Mesenchymal stem cell (in vitro differentiated cells and primary cell): Measurements from ENCODE around the gene CHRM5.

Experiments used
- DNase-seq: peaks from one replicate; pipeline ENCODE4 v3.0.0-alpha.2; 2013
- H2AFZ ChIP-seq: one replicate; pipeline ENCODE4 v1.6.1; 2013; ENCODE audit warnings: low read depth, mild to moderate bottlenecking, control low read depth, inconsistent platforms, low read length, moderate library complexity
- H2AK5ac ChIP-seq: 2 replicates; pipeline ENCODE4 v1.6.1; 2013; ENCODE audit warnings: low read length, moderate library complexity, mild to moderate bottlenecking, inconsistent platforms; ENCODE audit not compliant: severe bottlenecking
- H2BK120ac ChIP-seq: one replicate; pipeline ENCODE4 v1.6.1; 2013; ENCODE audit warnings: low read depth, mild to moderate bottlenecking, inconsistent platforms, low read length, moderate library complexity
- H2BK12ac ChIP-seq, 2 experiments: one replicate each; pipeline ENCODE4 v1.6.1; 2013; ENCODE audit warnings: inconsistent platforms in 2 of 2, low read length in 2 of 2, mild to moderate bottlenecking in 2 of 2, moderate library complexity in 2 of 2, control low read depth in 1 of 2
- H2BK15ac ChIP-seq: one replicate; pipeline ENCODE4 v1.6.1; 2013; ENCODE audit warnings: mild to moderate bottlenecking, low read depth, inconsistent platforms; ENCODE audit not compliant: poor library complexity, severe bottlenecking
- H2BK5ac ChIP-seq: 2 replicates; pipeline ENCODE4 v1.6.1; 2013; ENCODE audit warnings: low read depth, mild to moderate bottlenecking, low read length, control low read depth, inconsistent platforms; ENCODE audit not compliant: poor library complexity, severe bottlenecking
- H3K14ac ChIP-seq, 2 experiments: one replicate each; pipeline ENCODE4 v1.6.1; 2013; ENCODE audit warnings: inconsistent platforms in 2 of 2, low read length in 2 of 2, control low read depth in 1 of 2, mild to moderate bottlenecking in 1 of 2, moderate library complexity in 1 of 2
- H3K18ac ChIP-seq, 2 experiments: one replicate each; pipeline ENCODE4 v1.6.1; 2013; ENCODE audit warnings: inconsistent platforms in 2 of 2, low read length in 2 of 2, control low read depth in 1 of 2, low read depth in 1 of 2, mild to moderate bottlenecking in 1 of 2
- H3K23ac ChIP-seq, 2 experiments: one replicate each; pipeline ENCODE4 v1.6.1; 2013; ENCODE audit warnings: inconsistent platforms in 2 of 2, low read length in 2 of 2, mild to moderate bottlenecking in 2 of 2, moderate library complexity in 2 of 2, control low read depth in 1 of 2
- H3K27ac ChIP-seq: 2 replicates; pipeline ENCODE4 v1.5.1; 2013; ENCODE audit warnings: mild to moderate bottlenecking, moderate library complexity, low read length, control low read depth, inconsistent platforms; ENCODE audit not compliant: poor library complexity, severe bottlenecking
- H3K27me3 ChIP-seq, 2 experiments: 2 replicates each; pipeline versions ENCODE4 v1.6.1 to v1.7.0; 2013; ENCODE audit warnings: low read length in 2 of 2, mild to moderate bottlenecking in 2 of 2, moderate library complexity in 2 of 2, control low read depth in 1 of 2, inconsistent platforms in 1 of 2; ENCODE audit not compliant: control insufficient read depth in 1 of 2, insufficient read depth in 1 of 2
- H3K36me3 ChIP-seq, 2 experiments: 2 replicates each; pipeline versions ENCODE4 v1.6.1 to v1.7.0; 2013; ENCODE audit warnings: low read length in 2 of 2, control low read depth in 1 of 2, inconsistent platforms in 1 of 2, low read depth in 1 of 2, mild to moderate bottlenecking in 1 of 2; ENCODE audit not compliant: insufficient read depth in 2 of 2, control insufficient read depth in 1 of 2
- H3K4ac ChIP-seq, 2 experiments: one replicate each; pipeline ENCODE4 v1.6.1; 2013; ENCODE audit warnings: inconsistent platforms in 2 of 2, low read length in 2 of 2, mild to moderate bottlenecking in 2 of 2, moderate library complexity in 2 of 2, control low read depth in 1 of 2, low read depth in 1 of 2
- H3K4me1 ChIP-seq: 2 replicates; pipeline ENCODE4 v1.6.1; 2013; ENCODE audit warnings: low read depth, low read length, control low read depth; ENCODE audit not compliant: control insufficient read depth, insufficient read depth
- H3K4me2 ChIP-seq: 2 replicates; pipeline ENCODE4 v1.6.1; 2013; ENCODE audit warnings: low read length, mild to moderate bottlenecking, inconsistent platforms; ENCODE audit not compliant: poor library complexity, severe bottlenecking
- H3K4me3 ChIP-seq, 2 experiments: 2 replicates each; pipeline versions ENCODE4 v1.5.1 to v1.7.0; 2013; ENCODE audit warnings: low read length in 2 of 2, mild to moderate bottlenecking in 2 of 2, control low read depth in 1 of 2, low read depth in 1 of 2; ENCODE audit not compliant: insufficient read depth in 1 of 2
- H3K79me1 ChIP-seq: replicated peaks from 2 replicates; pipeline ENCODE4 v1.6.1; 2013; ENCODE audit warnings: mild to moderate bottlenecking, control low read depth, low read length, inconsistent platforms; ENCODE audit not compliant: poor library complexity, severe bottlenecking
- H3K9ac ChIP-seq: 2 replicates; pipeline ENCODE4 v1.7.0; 2013; ENCODE audit warnings: mild to moderate bottlenecking, low read length, moderate library complexity
- H3K9me3 ChIP-seq: 2 replicates; pipeline ENCODE4 v1.7.0; 2013; ENCODE audit warnings: mild to moderate bottlenecking, low read length; ENCODE audit not compliant: control insufficient read depth
- H4K8ac ChIP-seq: one replicate; pipeline ENCODE4 v1.6.1; 2013; ENCODE audit warnings: inconsistent platforms, mild to moderate bottlenecking, low read length, moderate library complexity
- H4K91ac ChIP-seq: one replicate; pipeline ENCODE4 v1.6.1; 2013; ENCODE audit warnings: mild to moderate bottlenecking, low read length, inconsistent platforms
- WGBS: methylation state at CpG from one replicate; pipeline ENCODE4 v1.1.7; 2013; ENCODE audit warnings: mixed read lengths; 5-methylcytosine and 5-hydroxymethylcytosine counted together

CHRM5 gene

GRCh38 chr15:34079904-34080303, 111.6 kb downstream of the CHRM5 start:
- Histone ChIP-seq H2BK120ac (no peak overlapping the region), H2BK12ac (no peak overlapping the region), H3K27me3 (no peaks in the 10 kb centered on the region), H3K14ac (no peak overlapping the region), H3K79me1 (no peaks in the 10 kb centered on the region), H3K9ac (no peak overlapping the region), H3K36me3 (peaks cover 3 to 18% of the 10 kb centered on the region in 2 experiments), H3K27ac (no peak overlapping the region), H3K9me3 (no peaks in the 10 kb centered on the region), H3K4me2 (no peak overlapping the region), H3K4me3 (no peak overlapping the region), H3K23ac (no peak overlapping the region), H3K4ac (no peak overlapping the region), H2BK5ac (no peak overlapping the region), H2AFZ (no peak overlapping the region), H3K18ac (no peak overlapping the region), H4K91ac (no peak overlapping the region), H3K4me1 (no peaks in the 10 kb centered on the region), H4K8ac (no peak overlapping the region), H2BK15ac (no peak overlapping the region), H2AK5ac (no peak overlapping the region)
- no peak for DNase-seq
- 88% methylated on average over 2 of the region's 4 CpGs for WGBS

DNA sequence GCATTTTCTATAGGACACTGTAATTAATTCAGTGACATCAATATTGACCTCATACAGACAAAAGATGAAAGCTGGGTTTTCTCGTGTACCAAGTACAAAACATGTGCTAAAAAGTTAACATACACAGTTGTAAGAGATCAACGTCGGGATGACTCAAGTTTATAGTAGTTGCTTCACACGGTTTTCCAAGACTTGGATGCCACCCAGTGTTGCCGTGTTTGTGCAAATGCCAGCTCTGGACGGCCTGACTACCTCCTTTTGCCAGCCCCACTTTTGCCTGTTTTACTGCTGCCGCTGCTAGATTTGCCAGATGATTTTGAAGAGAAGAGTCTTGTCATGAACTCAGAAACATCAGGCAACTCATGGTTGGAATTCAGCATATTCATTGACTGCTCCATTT, 115.8 kb downstream of the CHRM5 start:
- H3K36me3 ChIP-seq = peaks cover 14 to 52% of the 10 kb centered on the region in 2 experiments
- H3K14ac ChIP-seq = no peak overlapping the region
- H2BK120ac ChIP-seq = no peak overlapping the region
- H4K91ac ChIP-seq = no peak overlapping the region
- no peak overlapping the region for H3K4me3 ChIP-seq
- no peak for DNase-seq
- H3K79me1 ChIP-seq = peaks cover 12% of the 10 kb centered on the region
- H3K4me1 ChIP-seq = no peaks in the 10 kb centered on the region
- no peaks in the 10 kb centered on the region for H3K9me3 ChIP-seq
- no peak overlapping the region for H3K27ac ChIP-seq
- H2BK12ac ChIP-seq = no peak overlapping the region
- no peak overlapping the region for H3K23ac ChIP-seq
- H2AK5ac ChIP-seq = no peak overlapping the region
- H2BK5ac ChIP-seq = no peak overlapping the region
- H3K4ac ChIP-seq = no peak overlapping the region
- no peak overlapping the region for H2BK15ac ChIP-seq
- no peaks in the 10 kb centered on the region for H3K27me3 ChIP-seq
- no peak overlapping the region for H2AFZ ChIP-seq
- no peak overlapping the region for H3K18ac ChIP-seq
- no peak overlapping the region for H3K4me2 ChIP-seq
- 93% methylated on average over 7 of the region's 7 CpGs for WGBS
- no peak overlapping the region for H3K9ac ChIP-seq
- no peak overlapping the region for H4K8ac ChIP-seq

- DNase-seq = no peak
- Histone ChIP-seq H3K36me3 (peaks cover 14 to 67% of the 10 kb centered on the region in 2 experiments), H2BK120ac (no peak overlapping the region), H3K23ac (no peak overlapping the region), H3K14ac (no peak overlapping the region), H4K8ac (no peak overlapping the region), H2BK15ac (no peak overlapping the region), H3K4me2 (no peak overlapping the region), H2BK5ac (no peak overlapping the region), H4K91ac (no peak overlapping the region), H3K4me3 (no peak overlapping the region), H3K27me3 (no peaks in the 10 kb centered on the region), H3K27ac (no peak overlapping the region), H3K79me1 (peaks cover 12% of the 10 kb centered on the region), H3K4me1 (no peaks in the 10 kb centered on the region), H3K4ac (no peak overlapping the region), H2BK12ac (no peak overlapping the region), H3K18ac (no peak overlapping the region), H3K9me3 (no peaks in the 10 kb centered on the region), H2AK5ac (no peak overlapping the region), H2AFZ (no peak overlapping the region), H3K9ac (no peak overlapping the region)
- WGBS = 100% methylated on average over 2 of the region's 2 CpGs
Measured at GRCh38 chr15:34085746-34086145, 117.4 kb downstream of the CHRM5 start.

DNA sequence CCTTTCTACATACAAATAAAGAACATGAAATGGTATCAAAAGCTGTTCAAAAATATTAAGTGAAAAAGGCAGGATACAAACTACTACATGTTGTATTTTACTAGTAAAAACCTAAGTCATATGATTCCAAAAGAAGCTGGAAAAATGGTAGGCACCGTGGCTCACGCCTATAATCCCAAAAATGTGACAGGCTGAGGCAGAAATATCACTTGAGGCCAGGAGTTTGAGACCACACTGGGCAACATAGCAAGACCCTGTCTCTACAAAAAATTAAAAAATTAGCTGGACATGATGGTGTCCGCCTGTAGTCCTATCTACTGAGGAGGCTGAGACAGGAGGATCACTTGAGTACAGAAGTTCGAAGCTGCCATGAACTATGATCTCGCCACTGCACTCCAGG, 131.6 kb downstream of the CHRM5 start:
- H3K27me3 ChIP-seq = no peaks in the 10 kb centered on the region

More for the DNA sequence above, 131.6 kb downstream of the CHRM5 start:
- Histone ChIP-seq H3K4me1 (peaks cover 2% of the 10 kb centered on the region), H3K4me3 (peak overlapping the region in 1 of 2 experiments; percentile 100), H4K91ac (no peak overlapping the region), H4K8ac (no peak overlapping the region), H2BK12ac (no peak overlapping the region), H2BK15ac (no peak overlapping the region), H3K4ac (no peak overlapping the region), H3K36me3 (peaks cover 2 to 16% of the 10 kb centered on the region in 2 experiments), H3K79me1 (peaks cover 15% of the 10 kb centered on the region), H3K4me2 (no peak overlapping the region), H3K27ac (no peak overlapping the region), H3K14ac (no peak overlapping the region), H2AFZ (no peak overlapping the region), H3K9ac (peak overlapping the region; percentile 100), H3K9me3 (no peaks in the 10 kb centered on the region), H3K23ac (no peak overlapping the region), H2AK5ac (no peak overlapping the region), H2BK5ac (no peak overlapping the region), H3K18ac (no peak overlapping the region), H2BK120ac (no peak overlapping the region)
- DNase-seq = no peak
- 99% methylated on average over 5 of the region's 5 CpGs for WGBS
